OCI-LY7 (cell line): ENCODE results near the gene CHCHD5. TPM values are rescaled to one million over a fixed set of nuclear protein-coding genes. Genes with fewer than 3 reads are reported as not detected.

Experiments used
- BruUV-seq: library from RNA; stranded (reverse); fragments of 400-500 nt; replicated peaks from 2 replicates; lab custom pipeline; 2021; lab: Mats Ljungman, UMichigan
- CTCF ChIA-PET: fragments of 300-600 bp; sonication (Branson Sonifier 250); formaldehyde crosslinking; loops from one replicate; lab custom pipeline; 2022; ENCODE audit warnings: antibody characterized with exemption; ENCODE audit not compliant: unreplicated experiment; lab: Charles Lee
- POLR2A ChIA-PET: fragments of 300-600 bp; sonication (Branson Sonifier 250); formaldehyde crosslinking; loops from one replicate; lab custom pipeline; 2022; ENCODE audit warnings: antibody characterized with exemption; lab: Charles Lee
- DNase-seq: peaks from one replicate; pipeline ENCODE4 v3.0.0-alpha.2; 2015; ENCODE audit warnings: low spot score
- H2AFZ ChIP-seq: fragments of 200-600 bp; sonication (generic), shearing (Covaris generic); 2 replicates; pipeline ENCODE4 v1.6.1; 2014; ENCODE audit warnings: mild to moderate bottlenecking, antibody characterized with exemption, low read length, moderate library complexity
- H3K27ac ChIP-seq: fragments of 200-600 bp; sonication (generic); 2 replicates; pipeline ENCODE4 v1.5.1; 2014; ENCODE audit warnings: mixed run types, low read depth, mild to moderate bottlenecking, moderate library complexity, low read length, inconsistent platforms; ENCODE audit not compliant: poor library complexity, severe bottlenecking
- H3K36me3 ChIP-seq: fragments of 200-600 bp; sonication (generic); 2 replicates; pipeline ENCODE4 v1.6.1; 2014; ENCODE audit warnings: mild to moderate bottlenecking, antibody characterized with exemption, low read length, moderate library complexity, mixed read lengths; ENCODE audit not compliant: insufficient read depth
- H3K4me1 ChIP-seq: fragments of 200-600 bp; sonication (generic); 2 replicates; pipeline ENCODE4 v1.5.1; 2014; ENCODE audit warnings: mild to moderate bottlenecking, low read length; ENCODE audit not compliant: insufficient read depth, poor library complexity, severe bottlenecking
- H3K4me2 ChIP-seq: fragments of 200-600 bp; sonication (generic); 2 replicates; pipeline ENCODE4 v1.6.1; 2014; ENCODE audit warnings: mild to moderate bottlenecking, low read length
- H3K4me3 ChIP-seq: fragments of 200-600 bp; sonication (generic); 2 replicates; pipeline ENCODE4 v1.5.1; 2014; ENCODE audit warnings: mild to moderate bottlenecking, low read depth, low read length; ENCODE audit not compliant: poor library complexity, severe bottlenecking
- H3K79me2 ChIP-seq: fragments of 200-600 bp; sonication (generic); 2 replicates; pipeline ENCODE4 v1.6.1; 2016; ENCODE audit warnings: low read depth, mild to moderate bottlenecking, low read length, moderate library complexity, mixed read lengths; ENCODE audit not compliant: insufficient read depth
- H3K9me2 ChIP-seq: fragments of 200-600 bp; sonication (generic); 2 replicates; pipeline ENCODE4 v1.6.1; 2016; ENCODE audit warnings: mild to moderate bottlenecking, low read length, mixed read lengths; ENCODE audit not compliant: insufficient read depth
- H3K9me3 ChIP-seq: fragments of 200-600 bp; sonication (generic); 2 replicates; pipeline ENCODE4 v1.6.1; 2014; ENCODE audit warnings: mild to moderate bottlenecking, mixed run types, low read length, mixed read lengths
- H4K20me1 ChIP-seq: fragments of 200-600 bp; sonication (generic); 2 replicates; pipeline ENCODE4 v1.6.1; 2014; ENCODE audit warnings: mild to moderate bottlenecking, antibody characterized with exemption, low read length, moderate library complexity, mixed read lengths; ENCODE audit not compliant: insufficient read depth
- EZH2phosphoT487 ChIP-seq: fragments of 200-600 bp; sonication (generic); IDR thresholded peaks from 2 replicates; pipeline ENCODE4 v1.6.1; 2018; ENCODE audit warnings: low read depth, borderline replicate concordance, mild to moderate bottlenecking, mixed run types, antibody characterized with exemption, low read length, moderate library complexity, mixed read lengths
- intact Hi-C: fragments of 100-400 bp; cut with micrococcal nuclease; formaldehyde crosslinking; loops from one replicate; pipeline ENCODE4 v1.10.0; 2022; ENCODE audit not compliant: unreplicated experiment
- total RNA-seq, 2 experiments: library from RNA; depleted of rRNA in 1 of 2; stranded (reverse); fragments of >200 nt in 1 of 2; shearing (Covaris generic) in 1 of 2; gene quantifications; 2 replicates each; pipeline ENCODE4 v1.2.3, GENCODE V29; 2014 to 2022
- TF ChIP-seq, protein P1 (sequence below): fragments of 200-600 bp; sonication (generic); conservative IDR thresholded peaks from 2 replicates; pipeline ENCODE4 v1.5.1; 2014; ENCODE audit warnings: mild to moderate bottlenecking, antibody characterized with exemption, low read length, moderate library complexity, mixed read lengths

Gene CHCHD5
- total RNA-seq, 2 experiments from 2014 or later: 22.5 to 36.0 TPM

DNA sequence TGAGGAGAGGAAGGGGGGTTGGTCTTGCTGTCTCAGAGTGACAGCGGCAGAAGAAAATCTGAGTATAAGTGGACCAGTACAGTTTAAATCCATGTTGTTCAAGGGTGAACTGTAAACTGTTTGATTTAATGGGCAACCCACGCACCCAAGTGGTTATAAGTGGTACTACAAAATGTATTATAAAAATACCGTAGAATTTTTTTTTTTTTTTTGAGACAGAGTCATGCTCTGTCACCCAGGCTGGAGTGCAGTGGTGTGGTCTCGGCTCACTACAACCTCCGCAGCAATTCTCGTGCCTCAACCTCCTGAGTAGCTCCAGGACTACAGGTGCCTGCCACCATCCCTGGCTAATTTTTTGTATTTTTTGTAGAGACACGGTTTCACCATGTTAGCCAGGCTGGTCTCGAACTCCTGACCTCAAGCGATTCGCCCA lies 2.1 kb upstream of the CHCHD5 start:
- CTCF ChIA-PET: no interaction called here
- no peak for TF ChIP-seq EZH2phosphoT487
- TF ChIP-seq, protein P1, sequence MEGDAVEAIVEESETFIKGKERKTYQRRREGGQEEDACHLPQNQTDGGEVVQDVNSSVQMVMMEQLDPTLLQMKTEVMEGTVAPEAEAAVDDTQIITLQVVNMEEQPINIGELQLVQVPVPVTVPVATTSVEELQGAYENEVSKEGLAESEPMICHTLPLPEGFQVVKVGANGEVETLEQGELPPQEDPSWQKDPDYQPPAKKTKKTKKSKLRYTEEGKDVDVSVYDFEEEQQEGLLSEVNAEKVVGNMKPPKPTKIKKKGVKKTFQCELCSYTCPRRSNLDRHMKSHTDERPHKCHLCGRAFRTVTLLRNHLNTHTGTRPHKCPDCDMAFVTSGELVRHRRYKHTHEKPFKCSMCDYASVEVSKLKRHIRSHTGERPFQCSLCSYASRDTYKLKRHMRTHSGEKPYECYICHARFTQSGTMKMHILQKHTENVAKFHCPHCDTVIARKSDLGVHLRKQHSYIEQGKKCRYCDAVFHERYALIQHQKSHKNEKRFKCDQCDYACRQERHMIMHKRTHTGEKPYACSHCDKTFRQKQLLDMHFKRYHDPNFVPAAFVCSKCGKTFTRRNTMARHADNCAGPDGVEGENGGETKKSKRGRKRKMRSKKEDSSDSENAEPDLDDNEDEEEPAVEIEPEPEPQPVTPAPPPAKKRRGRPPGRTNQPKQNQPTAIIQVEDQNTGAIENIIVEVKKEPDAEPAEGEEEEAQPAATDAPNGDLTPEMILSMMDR: peak; percentile 75
- no TSS peak for BruUV-seq
- no peaks in the 10 kb centered on the region for H4K20me1 ChIP-seq
- DNase-seq: peak; percentile 79
- no peaks in the 10 kb centered on the region for H3K9me2 ChIP-seq
- peaks cover 16% of the 10 kb centered on the region for H3K36me3 ChIP-seq
- H3K79me2 ChIP-seq: peaks cover 8% of the 10 kb centered on the region; the same call in 1 of the 2 replicates
- H2AFZ ChIP-seq: no peak overlapping the region
- H3K4me2 ChIP-seq: peak overlapping the region; percentile 4; the same call in 1 of the 2 replicates
- intact Hi-C loops: loop anchor here (5.0 kb wide), 2 partner anchors 40 to 325 kb away; partner anchors contain the start of genes POLR1B and ZC3H8
- H3K27ac ChIP-seq: no peak overlapping the region
- no peaks in the 10 kb centered on the region for H3K9me3 ChIP-seq
- no peak overlapping the region for H3K4me3 ChIP-seq
- POLR2A ChIA-PET: interaction anchor here (0.7 kb wide), 1 partner anchor 8 kb away, joined by 7 read pairs; no protein-coding TSS in a partner anchor
- H3K4me1 ChIP-seq: peaks cover 27% of the 10 kb centered on the region

DNA sequence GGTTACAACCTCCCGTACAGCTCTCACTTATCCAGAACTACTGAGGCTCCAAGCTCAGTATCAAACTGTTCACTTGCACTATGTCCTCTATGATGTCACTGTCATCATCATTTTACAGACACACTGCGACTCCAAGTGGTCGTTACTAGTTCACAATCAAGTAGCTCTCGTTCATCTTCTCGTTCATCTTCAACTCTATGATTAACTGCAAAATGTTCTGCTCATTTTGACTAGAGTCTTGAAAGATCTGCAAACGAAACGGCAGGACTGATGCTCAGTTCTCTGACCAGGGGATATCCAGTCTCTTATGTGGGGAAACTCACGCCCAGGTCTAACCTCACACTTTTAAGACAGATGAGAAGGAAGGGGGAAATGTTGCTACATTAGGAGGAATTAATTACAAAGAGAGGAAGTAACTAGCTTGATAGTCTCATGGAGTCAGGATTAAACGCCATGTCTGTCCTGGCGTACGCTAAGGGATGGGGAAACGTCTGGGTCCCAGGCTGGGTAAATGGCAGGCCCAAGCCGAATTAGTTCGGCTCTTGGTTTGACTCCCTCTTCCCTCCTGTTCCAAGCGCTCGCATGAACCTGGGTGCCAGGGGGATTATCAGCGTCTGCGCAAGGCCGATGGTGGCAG lies 794 bp upstream of the CHCHD5 start:
- peak overlapping the region; percentile 75 for H3K4me3 ChIP-seq
- TF ChIP-seq, protein P1: no peak
- TF ChIP-seq EZH2phosphoT487: no peak
- ChIA-PET POLR2A (interaction anchor here (0.6 to 1.0 kb wide), 3 partner anchors 43 to 529 kb away, joined by 3 to 4 read pairs (median 3); no protein-coding TSS in a partner anchor), CTCF (interaction anchor here (1.4 kb wide), 1 partner anchor 9 kb away, joined by 5 read pairs; no protein-coding TSS in a partner anchor)
- no peak for DNase-seq
- H3K27ac ChIP-seq: peak overlapping the region; percentile 76
- TSS peak; percentile 91 for BruUV-seq
- H4K20me1 ChIP-seq: no peaks in the 10 kb centered on the region
- H3K9me3 ChIP-seq: no peaks in the 10 kb centered on the region
- intact Hi-C loops: loop anchor here (1.0 to 5.0 kb wide), 4 partner anchors 41 to 529 kb away; partner anchors contain the start of genes POLR1B, TMEM87B and ZC3H8
- peak overlapping the region; percentile 91 for H3K4me2 ChIP-seq
- H3K36me3 ChIP-seq: peaks cover 5% of the 10 kb centered on the region; the same call in 1 of the 2 replicates
- H3K79me2 ChIP-seq: peaks cover 8% of the 10 kb centered on the region; the same call in 1 of the 2 replicates
- no peaks in the 10 kb centered on the region for H3K9me2 ChIP-seq
- H2AFZ ChIP-seq: peak overlapping the region; percentile 87
- peaks cover 27% of the 10 kb centered on the region for H3K4me1 ChIP-seq
